Tibial nerve (tissue), 3 donors: Measurements from ENCODE around the gene ATP6V1F.

ENCODE experiments used
- POLR2A ChIP-seq, 2 donors: fragments of 450-650 bp; IDR thresholded peaks; one replicate each; pipeline ENCODE4 v1.6.1; 2017; ENCODE audit warnings: antibody characterized with exemption in 2 of 2, mild to moderate bottlenecking in 2 of 2, moderate library complexity in 2 of 2
- TF ChIP-seq, protein P1 (sequence below), 5 experiments: fragments of 200-600 bp in 3 of 5; fragments of 450-650 bp in 2 of 5; sonication (generic) in 3 of 5; IDR thresholded peaks; one replicate each; pipeline ENCODE4 v1.5.1; 2016 to 2019; ENCODE audit warnings: antibody characterized with exemption in 5 of 5, mild to moderate bottlenecking in 3 of 5, moderate library complexity in 2 of 5

GRCh38 chr7:128860158-128861073 is 2.2 kb upstream of the ATP6V1F start:
- TF ChIP-seq, protein P1, sequence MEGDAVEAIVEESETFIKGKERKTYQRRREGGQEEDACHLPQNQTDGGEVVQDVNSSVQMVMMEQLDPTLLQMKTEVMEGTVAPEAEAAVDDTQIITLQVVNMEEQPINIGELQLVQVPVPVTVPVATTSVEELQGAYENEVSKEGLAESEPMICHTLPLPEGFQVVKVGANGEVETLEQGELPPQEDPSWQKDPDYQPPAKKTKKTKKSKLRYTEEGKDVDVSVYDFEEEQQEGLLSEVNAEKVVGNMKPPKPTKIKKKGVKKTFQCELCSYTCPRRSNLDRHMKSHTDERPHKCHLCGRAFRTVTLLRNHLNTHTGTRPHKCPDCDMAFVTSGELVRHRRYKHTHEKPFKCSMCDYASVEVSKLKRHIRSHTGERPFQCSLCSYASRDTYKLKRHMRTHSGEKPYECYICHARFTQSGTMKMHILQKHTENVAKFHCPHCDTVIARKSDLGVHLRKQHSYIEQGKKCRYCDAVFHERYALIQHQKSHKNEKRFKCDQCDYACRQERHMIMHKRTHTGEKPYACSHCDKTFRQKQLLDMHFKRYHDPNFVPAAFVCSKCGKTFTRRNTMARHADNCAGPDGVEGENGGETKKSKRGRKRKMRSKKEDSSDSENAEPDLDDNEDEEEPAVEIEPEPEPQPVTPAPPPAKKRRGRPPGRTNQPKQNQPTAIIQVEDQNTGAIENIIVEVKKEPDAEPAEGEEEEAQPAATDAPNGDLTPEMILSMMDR (IDR thresholded peaks at IDR 0.05), result peak in 1 of 5 experiments; percentile 1
- no peak for TF ChIP-seq POLR2A (IDR thresholded peaks at IDR 0.05)
